GM12891 (cell line): ENCODE data around the gene KLF16.

Experiments
- POLR2A ChIP-seq: IDR thresholded peaks from 2 replicates; pipeline ENCODE4 v1.6.1; 2011; ENCODE audit warnings: low read depth, low read length, control low read depth
- SPI1 ChIP-seq: IDR thresholded peaks from 2 replicates; pipeline ENCODE4 v1.6.1; 2011; ENCODE audit warnings: low read depth, low read length, control low read depth

GRCh38 chr19:1823020-1823419 is 40.4 kb downstream of the KLF16 start:
- TF ChIP-seq POLR2A (no peak), SPI1 (no peak)
